Adrenal gland (tissue), 5 donors: ENCODE results near the gene MAPT.

Experiments used
- POLR2A ChIP-seq, 2 donors: fragments of 450-650 bp; IDR thresholded peaks; one replicate each; pipeline ENCODE4 v1.6.1; 2017; ENCODE audit warnings: antibody characterized with exemption in 2 of 2, mild to moderate bottlenecking in 2 of 2, moderate library complexity in 1 of 2
- TF ChIP-seq, protein P1 (sequence below), 6 experiments: fragments of 450-650 bp in 4 of 6; fragments of 200-600 bp in 2 of 6; sonication (generic) in 1 of 6; IDR thresholded peaks; 1 replicate in 5 of 6; 2 replicates in 1 of 6; pipeline versions ENCODE4 v1.5.1 to v1.8.0; 2016 to 2021; ENCODE audit warnings: antibody characterized with exemption in 6 of 6, mild to moderate bottlenecking in 2 of 6, moderate library complexity in 1 of 6
- donor health status: DM: no; HTN: no; CAD: no.

DNA sequence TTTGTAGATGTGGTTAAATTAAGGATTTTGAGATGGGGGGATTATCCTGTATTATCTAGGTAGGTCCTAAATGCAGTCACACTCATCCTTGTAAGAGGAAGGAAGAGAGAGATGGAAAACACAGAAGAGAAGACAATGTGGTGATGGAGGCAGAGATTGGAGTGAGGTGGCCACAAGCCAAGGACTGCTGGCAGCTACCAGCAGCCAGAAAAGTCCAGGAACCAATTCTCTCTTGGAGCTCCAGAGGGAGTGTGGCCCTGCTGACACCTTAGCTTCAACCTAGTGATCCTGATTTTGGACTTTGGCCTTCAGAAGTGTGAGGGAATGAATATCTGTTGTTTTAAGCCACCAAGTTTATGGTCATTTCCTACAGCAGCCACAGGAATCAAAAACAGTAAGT is 18.0 kb downstream of the MAPT start:
- TF ChIP-seq, protein P1, sequence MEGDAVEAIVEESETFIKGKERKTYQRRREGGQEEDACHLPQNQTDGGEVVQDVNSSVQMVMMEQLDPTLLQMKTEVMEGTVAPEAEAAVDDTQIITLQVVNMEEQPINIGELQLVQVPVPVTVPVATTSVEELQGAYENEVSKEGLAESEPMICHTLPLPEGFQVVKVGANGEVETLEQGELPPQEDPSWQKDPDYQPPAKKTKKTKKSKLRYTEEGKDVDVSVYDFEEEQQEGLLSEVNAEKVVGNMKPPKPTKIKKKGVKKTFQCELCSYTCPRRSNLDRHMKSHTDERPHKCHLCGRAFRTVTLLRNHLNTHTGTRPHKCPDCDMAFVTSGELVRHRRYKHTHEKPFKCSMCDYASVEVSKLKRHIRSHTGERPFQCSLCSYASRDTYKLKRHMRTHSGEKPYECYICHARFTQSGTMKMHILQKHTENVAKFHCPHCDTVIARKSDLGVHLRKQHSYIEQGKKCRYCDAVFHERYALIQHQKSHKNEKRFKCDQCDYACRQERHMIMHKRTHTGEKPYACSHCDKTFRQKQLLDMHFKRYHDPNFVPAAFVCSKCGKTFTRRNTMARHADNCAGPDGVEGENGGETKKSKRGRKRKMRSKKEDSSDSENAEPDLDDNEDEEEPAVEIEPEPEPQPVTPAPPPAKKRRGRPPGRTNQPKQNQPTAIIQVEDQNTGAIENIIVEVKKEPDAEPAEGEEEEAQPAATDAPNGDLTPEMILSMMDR (IDR thresholded peaks at IDR 0.05): no peak
- TF ChIP-seq POLR2A (IDR thresholded peaks at IDR 0.05): no peak
